ENCODE data around the gene FBL. TPM values are rescaled to one million over a fixed set of nuclear protein-coding genes. Genes with fewer than 3 reads are reported as not detected.
A peak's percentile ranks its signal among the peaks of the same experiment; 100 is the strongest.
"Not testable (repeated sequence)": the region's sequence is repeated elsewhere in the genome, so short reads cannot be mapped to it uniquely, and the experiment has no call there.

The FBL gene
- 278 and 378 TPM in 2 replicates for total RNA-seq

DNA sequence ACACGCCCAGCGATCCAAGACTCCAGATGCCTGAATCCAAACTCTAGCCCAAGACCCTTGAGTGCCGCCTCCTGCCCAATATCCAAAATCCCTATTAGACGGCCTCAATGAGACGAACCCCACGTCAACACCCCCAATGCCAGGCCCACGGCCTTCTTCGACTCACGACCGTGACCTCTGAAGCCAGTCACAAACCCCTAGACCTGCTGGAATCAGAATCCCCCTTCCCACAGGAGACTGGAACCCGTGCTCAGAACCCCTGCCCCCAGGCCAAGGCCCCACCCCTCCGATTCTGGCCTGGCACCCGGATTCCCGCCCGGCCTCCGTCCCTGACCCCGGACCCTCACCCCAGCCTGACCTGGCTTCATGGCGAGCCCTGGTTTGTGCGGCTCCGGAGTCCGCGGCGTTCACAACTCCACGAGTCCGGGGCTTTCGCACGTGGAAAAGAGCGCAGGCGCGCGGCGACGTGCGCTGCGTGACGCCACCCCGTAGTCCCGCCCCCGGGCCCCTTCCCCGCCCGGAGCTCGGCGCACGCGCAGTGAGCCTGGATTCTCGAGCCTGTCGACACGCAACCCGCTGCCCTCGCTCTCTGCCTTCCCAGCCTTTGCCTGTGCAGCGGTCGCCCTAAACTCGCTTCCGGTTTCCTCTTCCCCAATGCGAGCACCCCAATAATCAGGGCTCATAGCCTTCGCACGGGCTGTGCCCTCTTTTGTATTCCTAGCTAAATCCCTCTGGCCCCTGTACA is at the start of gene FBL:
Gene FBL (minus strand): TSS at position 447 of the 745 bp plus-strand sequence. CDS start 79 bp downstream, at position 368.
- peak; percentile 43 for DNase-seq (ENCODE audit: low read depth, low spot score)

DNA sequence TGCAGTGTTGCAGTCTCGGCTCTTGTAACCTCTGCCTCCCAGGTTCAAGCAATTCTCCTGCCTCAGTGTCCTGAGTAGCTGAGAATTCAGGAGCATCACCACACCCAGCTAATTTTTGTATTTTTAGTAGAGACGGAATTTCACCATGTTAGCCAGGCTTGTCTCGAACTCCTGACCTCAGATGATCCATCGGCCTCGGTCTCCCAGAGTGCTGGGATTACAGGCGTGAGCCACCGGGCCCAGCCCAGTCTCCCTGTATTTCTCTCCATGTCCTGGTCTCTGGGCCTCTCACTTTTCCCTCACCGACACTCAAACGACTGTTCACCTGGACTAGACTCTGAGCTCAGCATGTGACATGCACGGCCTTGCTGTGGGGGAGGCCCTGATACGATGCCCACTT is 48.9 kb upstream of the FBL start:
- not testable (repeated sequence) for DNase-seq (ENCODE audit: low read depth, low spot score)

DNA sequence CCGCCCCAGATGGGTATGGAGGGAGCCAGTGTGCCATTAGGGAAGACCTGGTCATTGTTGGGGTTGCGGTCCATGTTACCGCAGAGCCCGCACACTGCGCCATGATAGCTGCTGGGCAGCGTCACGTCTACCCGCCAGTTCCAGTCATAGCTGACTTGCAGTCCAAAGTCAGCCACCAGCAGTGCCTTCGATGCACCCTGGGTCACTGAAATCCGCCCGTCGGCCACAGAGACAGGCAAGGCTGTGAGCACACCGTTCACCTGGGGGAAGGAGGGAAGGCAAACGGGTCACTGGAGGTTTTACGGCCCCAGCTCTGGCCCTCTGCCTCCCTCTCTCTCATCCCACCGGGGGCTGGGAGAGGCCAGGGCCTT is 48.0 kb upstream of the FBL start:
- not testable (repeated sequence) for DNase-seq (ENCODE audit: low read depth, low spot score)

DNA sequence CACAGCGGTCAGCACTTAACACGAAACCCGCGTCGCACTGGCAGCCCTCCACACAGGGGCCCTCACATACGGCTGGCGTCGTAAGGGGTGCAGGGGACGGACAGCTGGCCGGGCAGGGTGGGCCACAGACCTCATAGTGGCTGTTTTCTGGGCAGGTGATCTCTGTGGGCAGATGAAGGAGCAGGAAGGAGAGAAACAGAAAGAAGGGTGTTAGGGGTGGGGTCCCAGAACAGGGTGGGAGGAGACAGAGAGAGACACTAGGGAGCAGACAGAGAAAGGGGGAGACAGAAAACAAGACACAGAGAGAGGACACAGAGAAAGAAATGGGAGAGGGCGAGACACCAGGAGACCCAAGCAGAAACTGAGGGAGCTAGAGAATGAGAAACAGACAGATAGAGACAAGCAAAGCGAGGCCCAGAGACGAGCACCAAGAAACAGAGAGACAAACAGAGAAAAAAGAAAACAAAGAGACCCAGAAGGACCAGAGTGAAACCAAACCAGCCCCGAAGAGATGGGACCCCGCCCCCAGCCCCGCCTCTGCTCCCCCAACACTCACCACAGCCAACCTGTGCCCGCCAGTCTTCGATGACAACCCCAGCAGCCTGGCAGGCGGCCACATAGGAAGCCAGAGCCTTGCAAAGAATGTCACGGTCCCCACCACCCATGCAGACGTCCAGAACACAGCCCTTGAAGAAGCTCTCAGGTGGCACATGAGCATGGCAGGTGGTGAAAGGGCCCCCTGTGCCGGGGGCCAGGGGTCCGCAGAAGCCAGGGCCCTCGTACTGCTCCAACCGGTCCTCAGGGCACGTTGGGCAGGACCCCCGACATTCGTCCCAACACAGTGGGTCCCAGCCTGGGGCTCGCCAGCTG is 47.4 kb upstream of the FBL start:
- DNase-seq (ENCODE audit: low read depth, low spot score): not testable (repeated sequence)

DNA sequence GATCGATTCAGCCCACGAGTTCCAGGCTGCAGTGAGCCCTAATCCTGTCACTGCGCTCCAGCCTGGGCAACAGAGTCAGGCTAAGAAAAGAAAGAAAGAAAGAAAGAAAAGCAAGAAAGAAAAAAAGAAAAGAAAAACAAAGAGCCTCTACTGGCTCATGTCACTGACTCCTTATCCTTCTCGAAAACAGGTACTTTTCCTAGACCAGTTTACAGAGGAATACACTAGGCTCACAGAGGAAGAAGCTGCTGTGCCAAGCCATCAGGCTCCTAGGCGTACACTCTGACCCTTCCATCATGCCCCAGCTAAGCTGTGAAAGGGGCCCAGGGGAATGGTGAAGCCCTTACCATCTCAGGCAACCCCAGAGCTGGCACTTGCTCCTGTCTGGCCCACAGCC is 46.3 kb upstream of the FBL start:
- DNase-seq (ENCODE audit: low read depth, low spot score): not testable (repeated sequence)

DNA sequence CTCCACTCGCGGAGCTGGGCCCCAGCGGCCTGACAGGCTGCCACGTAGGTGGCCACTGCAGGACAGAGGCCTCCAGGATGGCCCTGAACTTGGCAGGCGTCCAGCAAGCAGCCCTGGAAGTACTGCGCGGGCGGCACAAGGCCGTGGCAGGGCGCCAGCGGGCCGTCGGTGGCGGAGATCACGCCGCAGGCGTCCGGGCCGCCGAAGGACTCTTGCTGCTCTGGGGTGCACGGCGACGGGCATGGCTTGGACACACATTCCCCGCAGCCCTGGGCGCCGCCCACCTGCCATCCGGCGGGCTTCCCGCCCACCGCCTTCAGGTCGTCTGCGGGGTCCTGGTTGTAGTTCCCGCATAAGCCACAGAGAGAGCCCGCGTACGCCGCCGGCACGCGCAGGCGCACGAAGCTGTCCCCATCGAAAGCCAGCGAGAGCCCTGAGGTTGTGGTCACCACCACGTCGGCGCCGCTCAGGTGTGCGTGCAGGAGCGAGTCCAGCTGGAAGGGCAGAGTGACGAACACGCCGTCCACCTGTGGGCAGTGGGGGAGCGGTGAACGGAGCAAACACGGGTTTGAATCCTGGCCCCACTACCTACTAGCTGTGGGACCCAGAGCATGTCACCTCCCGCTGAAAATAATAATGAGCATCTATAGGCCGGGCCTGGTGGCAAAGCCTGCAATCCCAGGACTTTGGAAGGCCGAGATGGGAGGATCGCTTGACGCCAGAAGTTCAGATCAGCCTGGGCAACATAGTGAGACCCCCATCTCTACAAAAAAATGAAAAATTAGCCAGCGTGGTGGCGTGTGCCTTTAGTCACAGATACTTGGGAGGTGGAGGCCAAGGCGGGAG is 45.7 kb upstream of the FBL start:
- not testable (repeated sequence) for DNase-seq (ENCODE audit: low read depth, low spot score)

DNA sequence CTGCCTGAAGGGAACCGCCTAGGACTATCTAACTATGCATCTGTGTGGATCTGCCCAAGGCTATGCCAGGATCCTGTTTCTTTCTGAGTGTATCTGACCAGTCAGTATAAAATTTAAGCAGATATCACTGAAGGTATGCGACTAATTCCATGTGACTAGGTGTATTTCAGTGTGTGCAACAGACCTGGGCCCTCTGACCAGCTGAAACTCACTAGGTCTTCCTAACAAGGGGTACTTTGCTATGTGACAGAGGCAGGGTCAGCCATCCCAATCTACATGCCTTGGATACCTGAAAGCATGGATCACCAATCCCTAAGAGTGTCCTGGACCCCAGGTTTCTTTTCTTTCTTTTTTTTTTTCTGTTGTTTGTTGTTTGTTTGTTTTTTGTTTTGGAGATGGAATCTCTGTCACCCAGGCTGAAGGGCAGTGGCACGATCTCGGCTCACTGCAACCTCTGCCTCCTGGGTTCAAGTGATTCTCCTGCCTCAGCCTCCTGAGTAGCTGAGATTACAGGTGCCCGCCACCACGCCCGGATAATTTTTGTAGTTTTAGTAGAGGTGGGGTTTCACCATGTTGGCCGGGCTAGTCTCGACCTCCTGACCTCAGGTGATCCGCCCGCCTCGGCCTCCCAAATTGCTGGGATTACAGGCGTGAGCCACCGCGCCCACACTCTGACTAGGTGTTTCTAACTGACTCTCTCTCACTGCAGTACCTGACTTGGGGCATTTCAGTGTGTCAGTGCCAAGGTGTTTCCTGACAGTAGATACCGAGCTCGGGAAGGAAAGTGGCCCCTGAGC is 44.8 kb upstream of the FBL start:
- DNase-seq (ENCODE audit: low read depth, low spot score): no peak

DNA sequence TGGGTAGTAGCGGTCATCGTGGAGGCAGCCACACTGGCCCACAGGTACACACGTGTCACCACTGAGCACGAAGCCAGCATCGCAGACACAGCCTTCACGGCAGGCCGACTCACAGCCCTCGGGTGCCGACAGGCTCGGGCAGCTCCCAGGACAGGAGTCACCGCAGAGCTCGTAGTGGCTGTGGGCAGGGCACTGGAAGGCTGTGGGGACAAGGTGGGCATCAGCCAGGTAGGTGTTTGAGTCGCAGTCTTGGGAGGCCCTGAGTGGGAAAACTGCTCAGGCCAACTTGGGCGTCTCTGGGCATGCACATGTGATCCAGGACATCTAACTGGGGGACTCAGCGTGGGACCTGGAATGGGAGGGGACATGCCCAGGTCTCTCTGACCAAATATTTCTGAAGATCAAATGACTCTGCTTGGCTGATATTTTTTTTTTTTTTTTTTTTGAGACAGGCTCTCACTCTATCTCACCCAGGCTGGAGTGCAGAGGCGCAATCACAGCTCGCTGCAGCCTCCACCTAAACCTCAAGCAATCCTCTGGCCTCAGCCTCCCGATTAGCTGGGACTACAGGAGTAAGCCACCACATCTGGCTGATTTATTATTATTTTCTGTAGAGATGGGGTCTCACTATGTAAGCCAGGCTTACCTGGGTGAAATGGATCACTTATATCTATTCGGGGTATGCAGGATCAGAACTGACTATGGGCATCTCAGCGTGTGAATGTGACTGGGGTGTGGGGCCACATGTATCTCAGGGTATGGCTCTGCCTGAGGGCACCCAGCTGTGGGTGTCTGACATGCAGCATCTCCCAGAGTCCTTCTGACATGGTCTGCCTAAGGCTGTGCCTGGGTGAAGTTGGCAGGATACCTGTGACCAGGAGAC is 43.9 kb upstream of the FBL start:
- not testable (repeated sequence) for DNase-seq (ENCODE audit: low read depth, low spot score)

DNA sequence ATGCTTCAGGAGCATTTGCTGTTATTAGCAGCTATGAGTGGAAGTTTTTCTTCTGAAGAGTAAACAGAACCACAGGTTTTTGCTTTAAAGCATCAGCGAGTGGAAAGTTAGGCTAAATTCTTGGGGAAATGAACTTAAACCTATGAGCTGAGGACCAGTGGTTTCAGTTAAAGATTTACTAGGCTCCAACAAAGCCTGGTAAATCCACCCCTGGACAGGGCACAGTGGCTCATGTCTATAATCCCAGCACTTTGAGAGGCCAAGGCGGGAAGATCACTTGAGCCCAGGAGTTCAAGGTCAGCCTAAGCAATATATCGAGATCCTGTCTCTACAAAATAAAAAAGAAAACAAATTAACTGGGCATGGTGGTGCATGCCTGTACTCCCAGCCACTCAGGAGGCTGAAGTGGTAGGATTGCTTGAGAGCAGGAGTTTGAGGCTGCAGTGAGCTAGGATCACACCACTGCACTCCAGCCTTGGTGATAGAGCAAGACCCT is 41.3 kb upstream of the FBL start:
- not testable (repeated sequence) for DNase-seq (ENCODE audit: low read depth, low spot score)

DNA sequence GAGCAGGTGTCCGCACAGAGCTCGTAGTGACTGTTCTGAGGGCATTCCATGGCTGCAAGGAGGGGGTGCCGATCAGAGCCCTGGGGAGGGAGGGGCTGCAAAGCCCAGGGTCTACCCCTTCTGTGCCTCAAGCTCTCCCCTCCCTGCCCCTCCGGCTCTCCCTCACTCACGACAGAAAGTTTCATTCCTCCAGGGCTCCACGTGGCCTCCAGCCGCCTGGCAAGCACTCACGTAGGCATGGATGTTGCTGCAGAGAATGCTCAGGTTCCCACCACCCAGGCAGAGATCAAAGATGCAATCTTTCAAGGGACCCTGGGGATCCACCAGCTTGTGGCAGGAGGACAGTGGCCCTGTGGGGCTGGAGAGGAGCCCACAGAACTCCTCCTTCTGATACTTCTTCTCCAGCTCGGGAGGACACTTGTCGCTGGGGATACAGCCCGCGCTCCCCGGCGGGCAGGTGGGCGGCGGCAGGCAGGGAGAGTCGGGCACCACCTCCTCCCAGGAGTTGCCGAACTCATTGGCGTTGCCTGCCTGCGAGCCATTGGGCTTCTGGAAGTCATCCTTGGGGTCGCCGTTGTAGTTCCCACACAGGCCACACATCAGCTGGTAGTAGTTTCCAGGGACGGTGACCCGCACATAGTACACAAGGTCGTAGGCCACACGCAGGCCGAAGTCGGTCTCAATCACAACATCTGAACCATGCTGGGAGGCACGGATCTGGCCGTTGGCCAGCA is 39.8 kb upstream of the FBL start:
- not testable (repeated sequence) for DNase-seq (ENCODE audit: low read depth, low spot score)

DNA sequence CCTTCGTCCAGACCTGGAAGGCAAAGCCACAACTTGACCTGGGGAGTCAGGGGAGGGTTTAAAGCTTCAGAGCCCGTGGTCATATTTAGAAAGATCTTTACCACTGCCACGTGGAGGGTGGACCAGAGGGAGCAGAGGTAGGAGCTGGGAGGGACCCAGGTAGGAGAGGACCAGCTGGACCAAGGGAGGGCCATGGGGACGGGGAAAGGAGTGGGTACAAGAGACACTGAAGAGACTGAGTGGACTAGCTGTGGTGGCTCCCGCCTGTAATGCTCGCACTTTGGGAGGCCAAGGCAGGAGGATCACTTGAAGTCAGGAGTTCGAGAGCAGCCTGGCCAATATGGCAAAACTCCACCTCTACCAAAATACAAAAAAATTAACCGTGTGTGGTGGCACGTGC is 38.5 kb upstream of the FBL start:
- DNase-seq (ENCODE audit: low read depth, low spot score): not testable (repeated sequence)

DNA sequence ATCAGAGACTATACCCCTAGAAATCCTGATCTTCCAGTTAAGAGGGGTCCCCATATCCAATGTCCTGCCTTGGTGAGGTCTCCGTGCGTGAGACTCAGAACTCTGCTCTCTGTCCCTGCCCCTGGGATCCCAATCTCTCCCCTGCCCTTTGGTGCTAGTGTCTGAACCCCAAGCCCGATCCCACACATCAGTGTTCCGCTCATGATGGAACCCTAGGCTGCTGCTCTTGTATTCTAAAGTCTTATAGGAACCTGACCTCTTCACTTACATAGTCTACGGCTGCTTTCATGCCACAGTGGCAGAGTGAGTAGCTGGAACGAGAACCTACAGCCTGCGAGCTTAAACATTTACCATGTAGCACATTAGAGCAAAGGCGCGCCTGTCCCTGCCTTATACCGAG is 36.5 kb upstream of the FBL start:
- not testable (repeated sequence) for DNase-seq (ENCODE audit: low read depth, low spot score)

DNA sequence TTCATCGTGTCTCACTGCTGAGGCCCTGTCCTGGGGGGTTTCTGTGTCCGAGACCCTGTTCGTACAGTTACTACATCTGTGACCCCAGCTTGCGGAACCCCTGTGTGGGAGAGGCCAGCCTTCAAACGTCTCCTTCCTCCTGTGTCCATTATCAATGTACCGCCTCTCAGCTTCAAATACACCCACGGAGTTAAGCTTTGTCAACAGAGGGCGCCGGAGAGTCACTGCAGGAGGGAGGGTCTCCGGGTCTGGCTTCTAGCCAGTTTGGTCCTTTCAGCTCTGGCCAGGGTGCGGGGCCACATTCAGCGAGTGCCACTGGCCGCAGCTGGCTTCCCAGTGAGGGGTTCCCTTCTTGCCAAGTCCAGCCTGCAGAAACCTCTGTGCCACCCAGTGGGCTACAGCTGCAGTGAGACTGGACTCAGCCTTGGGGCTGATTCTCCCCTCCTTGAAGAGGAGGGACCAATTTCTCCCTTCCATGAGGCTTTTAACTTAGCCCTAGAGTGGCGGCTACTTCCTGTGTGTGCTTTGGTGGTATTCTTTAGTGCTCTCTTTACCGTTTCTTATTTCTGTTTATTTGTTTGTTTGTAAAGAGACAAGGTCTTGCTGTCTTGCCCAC is 35.4 kb upstream of the FBL start:
- DNase-seq (ENCODE audit: low read depth, low spot score): not testable (repeated sequence)

DNA sequence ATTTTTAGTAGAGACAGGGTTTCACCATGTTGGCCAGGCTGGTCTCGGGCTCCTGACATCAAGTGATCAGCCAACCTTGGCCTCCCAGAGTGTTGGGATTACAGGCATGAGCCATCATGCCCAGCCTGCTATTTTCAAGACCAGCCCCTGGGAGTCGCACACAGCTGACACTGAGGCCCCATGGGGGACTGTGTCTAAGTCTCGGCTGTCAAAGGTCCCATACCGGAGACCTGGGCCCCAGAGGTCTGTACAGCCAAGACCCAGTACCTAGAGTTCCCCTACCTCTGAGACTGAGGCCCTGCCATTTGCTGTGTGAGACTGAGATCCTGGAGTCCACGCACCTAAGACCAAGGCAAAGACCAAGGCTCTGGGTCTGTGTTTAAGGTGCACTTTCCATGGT is 34.1 kb upstream of the FBL start:
- not testable (repeated sequence) for DNase-seq (ENCODE audit: low read depth, low spot score)

DNA sequence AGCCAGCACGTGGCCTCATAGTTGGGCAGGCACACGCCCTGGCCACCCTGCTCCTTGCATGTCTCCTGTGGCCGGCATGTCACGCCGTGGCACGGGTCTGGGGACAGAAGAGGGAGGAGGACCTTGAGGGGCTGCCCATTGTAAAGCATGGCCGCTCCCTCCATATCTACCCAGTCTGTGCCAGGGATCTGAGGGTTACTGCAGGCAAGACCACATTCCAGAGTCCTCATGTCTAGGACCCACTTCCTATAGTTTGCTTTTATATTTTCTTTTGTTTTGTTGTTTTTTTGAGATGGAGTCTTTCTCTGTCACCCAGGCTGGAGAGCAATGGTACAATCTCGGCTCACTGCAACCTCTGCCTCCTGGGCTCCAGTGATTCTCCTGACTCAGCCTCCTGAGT is 33.6 kb upstream of the FBL start:
- DNase-seq (ENCODE audit: low read depth, low spot score): not testable (repeated sequence)

DNA sequence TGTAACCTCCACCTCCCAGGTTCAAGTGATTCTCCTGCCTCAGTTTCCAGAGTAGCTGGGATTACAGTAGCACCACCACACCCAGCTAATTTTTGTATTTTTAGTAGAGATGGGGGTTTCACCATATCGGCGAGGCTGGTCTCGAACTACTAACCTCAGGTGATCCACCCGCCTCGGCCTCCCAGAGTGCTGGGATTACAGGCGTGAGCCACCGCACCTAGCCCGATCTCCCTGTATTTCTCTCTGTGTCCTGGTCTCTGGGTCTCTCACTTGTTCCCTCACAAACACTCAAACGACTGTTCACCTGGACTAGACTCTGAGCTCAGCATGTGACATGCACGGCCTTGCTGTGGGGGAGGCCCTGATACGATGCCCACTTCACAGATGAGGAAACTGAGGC is 32.7 kb upstream of the FBL start:
- not testable (repeated sequence) for DNase-seq (ENCODE audit: low read depth, low spot score)

DNA sequence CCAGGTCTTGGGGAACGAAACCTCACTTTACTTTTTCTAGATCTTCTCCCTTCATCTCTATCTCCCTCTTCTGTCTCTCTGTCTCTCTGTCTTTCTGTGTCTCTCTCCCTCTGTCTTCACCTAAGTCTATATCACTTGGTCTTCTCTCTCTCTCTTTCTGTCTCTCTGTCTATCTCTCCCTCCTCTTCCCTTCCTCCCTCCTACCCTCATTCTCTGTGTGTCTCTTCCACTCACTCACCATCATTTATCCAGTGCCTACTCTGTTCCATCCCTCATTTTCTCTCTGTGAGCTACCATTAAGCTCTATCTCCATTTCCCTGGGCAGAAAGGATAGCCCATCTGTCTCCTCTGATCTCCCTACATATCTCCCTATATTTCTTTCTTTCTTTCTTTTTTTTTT is 32.2 kb upstream of the FBL start:
- DNase-seq (ENCODE audit: low read depth, low spot score): no peak

DNA sequence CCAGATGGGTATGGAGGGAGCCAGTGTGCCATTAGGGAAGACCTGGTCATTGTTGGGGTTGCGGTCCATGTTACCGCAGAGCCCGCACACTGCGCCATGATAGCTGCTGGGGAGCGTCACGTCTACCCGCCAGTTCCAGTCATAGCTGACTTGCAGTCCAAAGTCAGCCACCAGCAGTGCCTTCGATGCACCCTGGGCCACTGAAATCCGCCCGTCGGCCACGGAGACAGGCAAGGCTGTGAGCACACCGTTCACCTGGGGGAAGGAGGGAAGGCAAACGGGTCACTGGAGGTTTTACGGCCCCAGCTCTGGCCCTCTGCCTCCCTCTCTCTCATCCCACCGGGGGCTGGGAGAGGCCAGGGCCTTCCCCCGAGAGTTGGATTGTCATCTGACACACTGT is 31.8 kb upstream of the FBL start:
- not testable (repeated sequence) for DNase-seq (ENCODE audit: low read depth, low spot score)
